Superior temporal gyrus (tissue), 1 donor: ENCODE data around the gene ENG.
"Not testable (repeated sequence)": the region's sequence is repeated elsewhere in the genome, so short reads cannot be mapped to it uniquely, and the experiment has no call there.

Experiments used
- DNase-seq: peaks from one replicate; pipeline ENCODE4 v3.0.0-alpha.2; 2016; ENCODE audit errors: extremely low spot score

ENG gene

DNA sequence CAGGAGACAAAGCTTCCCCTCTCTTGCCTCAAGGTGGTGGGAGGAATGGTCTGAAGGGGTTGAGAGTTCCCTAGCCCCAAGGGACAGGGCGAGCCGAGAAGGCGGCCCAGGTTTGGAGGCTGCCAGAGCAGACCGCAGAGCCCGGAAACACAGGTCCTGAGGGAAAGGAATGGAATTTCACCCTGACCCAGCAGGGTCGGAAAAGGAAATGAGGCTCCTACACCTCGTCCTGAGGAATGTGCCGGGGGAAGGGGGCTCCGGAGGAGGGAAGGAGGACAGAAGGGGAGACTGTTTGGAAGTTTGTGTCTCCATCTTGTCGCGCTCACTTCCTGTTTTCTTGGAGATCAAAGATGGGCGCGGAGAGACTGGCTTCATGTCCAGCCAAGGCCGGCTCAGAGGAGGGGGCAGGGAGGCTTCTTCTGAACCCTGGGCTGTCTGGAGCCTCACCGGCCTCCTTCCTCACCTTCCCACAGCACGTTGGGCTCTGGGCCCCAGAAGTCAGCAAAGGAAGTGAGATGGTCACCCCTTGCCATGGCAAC, 9.6 kb downstream of the ENG start:
- no peak for DNase-seq

DNA sequence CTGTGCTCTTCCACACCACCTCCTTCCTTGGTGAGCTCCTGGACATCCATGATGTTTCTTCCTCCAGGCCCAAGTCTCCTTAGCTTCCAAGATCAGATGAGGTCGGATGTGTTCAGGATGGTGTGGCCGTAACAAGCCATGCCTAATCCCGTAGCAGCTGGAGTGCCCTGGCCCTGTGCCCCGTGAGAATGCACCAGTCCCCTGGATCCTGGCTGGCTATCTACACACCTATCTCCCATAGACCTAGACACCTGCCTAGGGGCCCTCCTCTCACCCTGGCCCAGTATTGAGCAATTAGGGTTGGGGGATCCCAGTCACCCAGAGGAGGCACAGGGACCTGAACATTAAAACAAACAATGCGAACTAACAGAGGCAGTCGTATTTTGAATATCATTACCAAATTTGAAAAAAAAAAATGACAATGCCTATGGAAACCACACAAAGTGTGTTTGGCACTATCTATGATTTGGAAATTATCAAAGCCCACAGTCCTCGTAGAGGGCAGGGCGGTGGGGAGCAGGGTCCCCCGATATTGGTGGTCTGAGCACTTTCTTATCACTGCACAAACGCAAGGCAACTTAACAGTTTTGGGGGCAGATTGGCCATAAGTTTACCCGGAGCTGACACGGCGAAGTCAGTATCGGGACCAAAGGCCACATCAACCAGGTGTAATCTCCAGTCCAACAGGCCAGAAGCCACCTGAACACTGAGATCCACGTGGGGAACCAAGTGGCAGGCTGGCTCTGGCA, 13.2 kb downstream of the ENG start:
- DNase-seq: no peak

DNA sequence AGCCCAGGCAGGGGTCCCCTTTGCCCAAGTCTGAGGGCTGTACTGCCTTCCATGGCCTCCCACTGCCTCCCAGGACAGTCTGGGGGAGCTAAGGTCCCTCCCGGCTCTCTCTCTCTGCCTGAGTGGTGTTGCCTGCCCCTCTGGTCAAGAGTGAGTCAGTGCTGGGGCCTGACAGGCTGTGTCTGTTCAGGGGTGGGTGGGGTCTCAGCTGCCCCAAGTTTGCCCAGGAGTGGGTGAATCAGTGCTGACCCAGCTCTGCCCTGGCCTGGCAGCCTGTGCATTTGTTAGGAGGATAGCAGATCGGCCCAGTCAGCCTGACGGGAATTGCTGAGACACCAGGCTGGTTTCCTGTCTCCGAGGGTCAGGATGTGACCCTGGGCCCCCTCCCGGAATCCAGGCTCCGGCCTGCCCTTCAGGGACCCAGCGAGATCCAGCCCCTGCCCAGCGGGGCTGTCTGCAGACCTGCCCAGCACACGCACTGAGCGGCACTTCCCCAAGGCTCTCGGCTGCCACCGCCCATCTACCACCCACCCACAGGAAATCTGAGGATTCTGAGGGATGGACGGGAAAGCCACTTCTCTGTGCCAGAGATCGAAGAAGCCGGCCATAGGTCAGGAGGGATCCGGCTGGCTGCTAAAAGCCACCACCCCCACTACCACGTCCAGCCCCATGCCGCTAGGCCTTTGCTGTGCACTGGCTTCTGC, 15.9 kb downstream of the ENG start:
- no peak for DNase-seq

DNA sequence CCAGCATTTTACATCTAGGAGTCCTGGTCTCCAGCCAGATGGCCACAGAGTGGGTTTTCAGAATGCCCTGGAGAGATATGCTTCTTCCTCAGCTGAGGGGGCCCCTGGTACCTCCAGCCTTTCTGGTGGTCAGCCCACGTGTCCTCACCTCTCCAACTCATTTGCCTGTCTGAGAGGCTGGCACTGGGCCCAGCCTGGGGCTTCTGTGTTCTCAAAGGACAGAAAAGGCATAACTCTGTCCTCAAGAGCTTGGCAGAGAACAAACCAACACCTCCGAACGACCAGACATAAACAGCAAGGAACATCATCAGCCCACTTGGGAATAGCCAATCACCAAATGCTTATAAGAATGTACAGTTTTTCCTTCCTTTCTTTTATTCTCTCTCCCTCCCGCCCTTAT, 17.1 kb downstream of the ENG start:
- DNase-seq: no peak

DNA sequence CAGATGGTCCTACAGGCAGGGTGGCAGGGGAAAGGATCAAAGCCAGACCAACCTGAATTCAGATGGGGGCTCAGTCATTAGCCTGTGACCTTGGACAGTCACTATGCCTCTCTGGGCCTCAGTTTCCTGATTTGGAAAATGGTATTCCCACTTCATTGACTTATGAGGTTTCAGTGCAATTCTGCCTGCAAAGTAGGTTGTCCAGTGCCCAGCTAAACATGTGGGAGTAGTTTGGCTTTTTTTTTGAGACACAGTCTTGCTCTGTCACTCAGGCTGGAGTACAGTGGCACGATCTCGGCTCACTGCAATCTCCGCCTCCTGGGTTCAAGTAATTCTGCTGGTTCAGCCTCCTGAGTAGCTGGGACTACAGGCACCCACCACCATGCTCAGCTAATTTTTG, 17.9 kb downstream of the ENG start:
- not testable (repeated sequence) for DNase-seq

DNA sequence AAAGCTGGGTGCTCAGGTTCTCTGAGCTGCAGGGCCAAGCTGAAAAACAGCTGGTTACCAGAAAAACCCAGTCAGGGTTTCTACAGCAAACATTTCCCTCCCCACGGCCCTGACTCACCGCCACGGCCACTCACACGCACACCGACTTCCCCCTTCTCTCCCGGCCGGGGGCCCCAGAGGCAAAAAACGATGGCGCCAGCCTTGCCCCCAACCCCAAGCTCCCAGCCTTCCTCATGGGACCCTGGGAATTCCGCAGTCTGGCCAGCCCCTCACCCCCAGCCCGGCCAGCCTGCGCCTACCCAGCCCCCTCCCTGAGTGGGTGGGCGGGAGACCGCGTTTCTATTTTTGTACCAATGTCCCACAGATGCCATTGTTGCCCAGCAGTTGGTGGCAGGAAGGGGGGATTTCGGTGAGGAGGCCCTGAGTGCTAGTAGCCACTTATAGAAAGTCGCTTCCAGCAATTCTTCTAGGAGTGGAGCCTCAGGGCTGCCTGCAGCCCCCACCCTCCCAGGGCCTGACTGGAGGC, 18.4 kb downstream of the ENG start:
- no peak for DNase-seq

DNA sequence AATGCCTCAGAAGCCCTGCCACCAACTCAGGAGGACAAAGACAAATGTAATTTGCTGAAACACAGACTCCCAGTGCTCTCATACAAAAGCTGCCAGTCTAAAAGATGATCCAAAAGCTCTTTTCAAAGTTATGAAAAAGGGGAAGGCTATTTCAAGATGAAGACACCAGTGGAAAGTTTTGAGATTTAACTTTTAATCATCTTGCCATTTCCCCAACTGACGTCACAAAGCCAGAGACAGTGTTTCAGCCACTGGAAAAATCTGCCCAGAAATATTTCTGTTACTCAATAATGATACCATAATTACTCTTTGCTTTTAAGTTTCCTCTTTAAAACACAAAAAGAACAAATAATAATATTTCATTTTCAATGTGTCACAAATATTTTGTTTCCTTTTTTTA, 20.9 kb downstream of the ENG start:
- no peak for DNase-seq

DNA sequence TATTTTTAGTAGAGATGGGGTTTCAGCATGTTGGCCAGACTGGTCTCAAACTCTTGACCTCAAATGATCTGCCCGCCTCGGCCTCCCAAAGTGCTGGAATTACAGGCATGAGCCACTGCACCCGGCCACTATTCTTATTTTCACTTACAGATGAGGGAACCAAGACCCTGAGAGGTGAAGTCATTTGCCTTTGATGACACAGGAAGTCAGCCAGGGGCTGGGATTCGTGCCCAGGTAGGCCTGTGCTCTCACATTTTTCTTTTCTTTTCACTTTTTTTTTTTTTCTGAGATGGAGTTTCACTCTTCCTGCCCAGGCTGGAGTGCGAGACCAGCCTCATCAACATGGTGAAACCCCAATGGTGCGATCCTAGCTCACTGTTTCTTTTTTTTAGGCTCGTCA, 22.2 kb downstream of the ENG start:
- DNase-seq: no peak

DNA sequence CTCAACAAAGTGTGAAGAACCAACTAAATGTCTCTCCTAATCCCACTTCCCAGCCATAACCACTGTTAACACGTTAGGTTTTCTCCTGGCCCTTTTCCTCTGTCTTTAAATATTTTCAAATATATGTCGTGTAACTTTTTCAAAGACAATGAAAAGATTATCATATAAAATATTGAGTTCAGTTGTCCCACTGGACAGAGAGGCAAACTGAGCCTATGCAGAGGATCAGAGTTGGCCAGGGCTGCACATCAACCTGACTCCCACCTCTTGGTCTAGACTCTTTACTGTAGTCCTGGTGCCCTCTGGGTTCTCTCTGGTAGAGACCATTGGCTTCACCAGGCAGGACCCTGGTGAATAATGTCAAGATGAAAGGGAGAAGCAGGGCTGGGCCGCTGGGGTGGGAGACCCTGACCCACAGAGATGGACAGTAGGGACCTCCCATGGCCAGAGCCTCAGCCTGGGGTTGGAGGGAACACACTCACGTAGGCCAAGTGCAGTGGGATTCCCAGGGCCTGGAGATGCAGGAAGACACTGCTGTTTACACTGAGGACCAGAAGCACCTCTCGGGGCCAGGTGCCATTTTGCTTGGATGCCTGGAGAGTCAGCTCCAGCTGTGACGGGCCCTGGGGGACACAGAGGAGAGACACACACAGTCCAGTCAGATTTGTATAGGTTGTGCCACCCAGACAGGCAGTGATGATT, 25.1 kb downstream of the ENG start:
- no peak for DNase-seq

DNA sequence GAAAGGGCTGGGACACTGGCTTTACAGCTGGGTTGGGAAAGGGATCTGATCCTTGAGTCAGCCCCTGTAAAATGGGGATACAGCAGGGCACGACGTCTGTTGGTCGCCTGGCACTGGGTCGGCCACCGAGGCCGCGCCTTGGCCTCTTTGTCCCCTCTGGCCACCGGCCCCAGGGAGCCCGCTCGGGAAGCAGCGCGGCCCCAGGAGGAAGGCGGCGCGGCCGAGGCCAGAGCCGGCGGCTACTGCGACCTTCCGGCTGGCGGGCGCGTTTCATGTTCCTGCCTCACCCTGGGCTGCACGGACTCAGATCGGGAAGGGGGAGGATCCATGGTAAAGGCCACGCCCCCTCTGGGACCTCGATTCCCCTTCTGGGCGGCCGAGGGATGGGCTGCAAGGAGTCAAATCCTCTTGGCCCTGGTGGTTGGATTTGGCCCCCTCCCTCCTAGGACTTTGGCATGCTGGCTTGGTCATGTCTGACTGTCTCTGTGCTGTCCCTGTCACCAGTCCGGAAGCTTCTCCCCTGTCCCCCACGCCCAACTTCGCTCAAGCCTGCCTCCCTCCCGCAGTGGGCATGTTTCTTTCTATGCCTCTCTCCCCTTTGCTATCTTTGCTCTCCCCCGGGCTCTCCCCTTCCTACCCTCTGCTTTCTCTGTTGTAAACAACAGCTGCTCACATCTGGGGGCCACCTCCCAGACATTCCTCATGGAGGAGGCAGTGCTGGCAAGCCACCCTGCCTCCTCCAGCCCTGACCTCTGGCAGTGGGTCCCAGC, 26.0 kb downstream of the ENG start:
- no peak for DNase-seq

DNA sequence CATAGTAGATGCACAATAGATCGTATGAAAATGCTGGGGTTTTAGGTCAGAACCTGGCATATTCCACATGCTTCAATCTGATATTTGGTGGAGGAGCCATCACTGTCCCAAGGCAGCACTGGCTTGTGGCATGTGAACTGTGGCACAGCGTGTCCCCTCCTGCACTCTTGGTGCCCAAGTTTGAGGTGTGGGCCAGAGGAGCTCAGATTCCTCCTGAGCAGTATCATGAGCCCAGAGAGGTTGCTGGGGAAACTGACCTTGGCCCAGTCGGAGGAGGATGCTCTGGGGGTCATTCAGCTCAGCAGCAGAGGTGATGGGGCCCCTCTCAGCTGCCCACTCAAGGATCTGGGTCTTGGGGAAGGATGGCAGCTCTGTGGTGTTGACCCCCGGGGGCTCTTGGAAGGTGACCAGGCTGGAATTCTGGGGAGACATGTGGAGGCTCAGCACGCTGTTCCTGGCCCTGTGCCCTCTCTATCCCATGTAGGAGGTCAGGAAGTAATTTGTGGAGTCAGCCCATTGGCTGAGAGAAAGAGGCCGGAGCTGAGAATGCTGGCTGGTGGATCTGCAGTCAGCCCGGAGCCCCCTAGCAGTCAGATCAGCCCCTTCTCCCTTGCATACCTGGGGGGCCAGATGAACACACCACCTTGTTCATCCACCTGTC, 28.1 kb downstream of the ENG start:
- no peak for DNase-seq

DNA sequence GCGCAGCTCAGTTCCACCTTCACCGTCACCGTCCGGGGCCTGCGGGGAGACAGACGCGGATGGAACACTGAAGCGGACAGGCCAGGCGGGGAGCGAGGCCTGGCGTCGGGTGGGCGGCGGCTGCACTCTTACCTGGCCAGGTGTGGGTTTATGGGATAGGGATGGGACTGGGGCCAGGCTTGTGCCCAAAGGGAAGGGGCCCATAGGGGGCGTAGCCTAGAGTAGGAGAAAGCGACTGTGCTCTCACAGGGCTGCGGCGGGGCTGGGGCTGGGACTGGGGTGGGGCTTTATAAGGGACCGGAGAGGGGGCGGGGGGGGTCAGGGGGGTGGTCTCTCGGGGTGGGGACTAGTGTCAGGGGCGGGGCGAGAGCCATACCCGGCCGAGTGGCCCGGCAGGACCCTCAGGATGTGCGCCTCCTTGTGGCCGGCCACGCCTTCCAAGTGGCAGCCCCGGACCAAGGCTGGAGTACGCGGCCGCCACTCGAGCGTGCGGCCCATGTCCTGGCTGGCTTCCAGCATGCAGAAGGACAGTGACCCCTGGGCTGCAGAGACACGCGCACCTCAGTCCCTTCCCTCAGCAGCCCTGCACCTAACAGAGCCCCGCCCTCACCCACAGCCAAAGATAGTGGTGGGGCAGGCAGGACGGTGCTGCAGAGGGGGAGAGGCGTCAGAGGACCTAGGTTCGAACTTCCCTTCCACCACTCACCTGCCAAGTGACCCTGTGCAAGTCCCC, 29.0 kb downstream of the ENG start:
- no peak for DNase-seq

DNA sequence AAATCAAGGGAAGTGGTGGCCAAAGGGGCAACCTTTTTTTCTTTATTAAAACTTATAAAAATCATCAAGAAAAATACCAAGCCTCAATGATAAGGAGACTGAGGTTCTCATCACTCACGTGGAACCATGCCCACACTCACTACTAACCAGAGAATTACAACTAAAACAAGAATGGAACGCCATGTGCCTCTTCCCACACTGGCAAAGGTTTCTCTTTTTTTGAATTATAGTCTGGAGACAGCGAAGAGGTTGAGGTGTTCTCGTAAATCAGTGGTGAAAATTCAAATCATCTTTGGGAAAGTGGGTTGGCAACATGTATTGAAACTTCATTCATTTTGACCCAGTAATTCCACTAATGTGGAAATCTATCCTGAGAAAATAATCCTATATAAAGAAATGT, 32.4 kb downstream of the ENG start:
- DNase-seq: no peak

DNA sequence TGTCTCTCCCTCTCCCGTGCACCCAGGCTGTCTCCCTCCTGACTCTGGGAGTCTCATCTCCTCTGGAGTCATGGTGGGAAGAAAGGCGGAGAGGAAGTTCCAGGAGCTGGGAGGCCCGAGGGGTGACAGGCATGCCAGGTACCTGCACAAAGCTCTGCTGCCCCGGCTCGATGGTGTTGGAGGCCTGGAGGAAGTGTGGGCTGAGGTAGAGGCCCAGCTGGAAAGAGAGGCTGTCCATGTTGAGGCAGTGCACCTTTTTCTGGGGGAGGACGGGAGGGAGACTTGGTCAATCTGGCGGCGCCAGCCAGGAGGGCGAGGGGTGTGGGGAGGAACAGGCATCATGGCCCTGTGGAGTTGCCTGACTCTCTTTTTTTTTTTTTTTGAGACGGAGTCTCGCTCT, 35.9 kb downstream of the ENG start:
- no peak for DNase-seq

DNA sequence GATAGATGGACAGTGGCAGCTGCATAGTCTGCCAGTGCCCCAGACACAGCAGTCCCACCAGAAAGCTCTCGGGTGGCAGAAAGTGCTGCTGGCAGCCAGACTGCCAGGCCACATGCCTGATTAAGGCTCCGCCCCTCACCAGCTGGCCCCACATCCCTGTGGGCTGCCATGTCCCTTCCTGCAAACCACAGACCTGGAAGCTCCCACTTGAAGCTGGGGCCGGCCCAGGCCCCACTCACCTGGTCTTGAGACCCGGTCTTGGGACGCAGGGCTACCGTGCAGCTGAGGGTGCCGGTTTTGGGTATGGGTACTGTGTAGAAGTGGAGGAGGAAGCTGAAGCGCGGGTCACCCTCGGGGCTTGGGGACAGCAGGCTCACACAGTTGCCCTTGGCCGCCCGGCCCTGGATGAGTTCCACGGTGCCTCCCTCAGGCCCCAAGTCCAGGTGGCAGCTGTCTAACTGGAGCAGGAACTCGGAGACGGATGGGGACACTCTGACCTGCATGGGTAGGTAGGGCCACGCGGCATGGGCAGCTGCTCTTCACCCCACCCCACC, 36.5 kb downstream of the ENG start:
- no peak for DNase-seq

DNA sequence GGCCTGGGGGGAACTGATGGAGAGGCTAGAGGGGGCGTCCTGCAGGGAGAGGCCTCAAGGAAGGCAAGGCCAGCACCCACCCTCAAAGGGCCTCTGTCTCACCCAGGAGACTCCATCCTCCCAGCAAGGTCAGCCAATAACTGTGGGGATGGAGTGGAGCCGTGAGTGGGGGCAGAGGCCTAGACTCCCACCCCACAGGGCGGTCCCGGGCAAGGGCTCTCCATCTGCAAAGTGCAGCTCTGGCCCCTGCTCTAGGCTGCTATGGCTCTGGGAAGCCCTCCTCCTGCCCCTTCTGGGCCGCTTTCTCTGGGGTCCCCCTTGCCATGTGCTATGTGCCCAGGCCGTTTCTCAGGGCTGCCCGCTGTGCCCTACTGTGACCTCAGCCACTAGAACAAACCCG, 37.7 kb downstream of the ENG start:
- DNase-seq: no peak

DNA sequence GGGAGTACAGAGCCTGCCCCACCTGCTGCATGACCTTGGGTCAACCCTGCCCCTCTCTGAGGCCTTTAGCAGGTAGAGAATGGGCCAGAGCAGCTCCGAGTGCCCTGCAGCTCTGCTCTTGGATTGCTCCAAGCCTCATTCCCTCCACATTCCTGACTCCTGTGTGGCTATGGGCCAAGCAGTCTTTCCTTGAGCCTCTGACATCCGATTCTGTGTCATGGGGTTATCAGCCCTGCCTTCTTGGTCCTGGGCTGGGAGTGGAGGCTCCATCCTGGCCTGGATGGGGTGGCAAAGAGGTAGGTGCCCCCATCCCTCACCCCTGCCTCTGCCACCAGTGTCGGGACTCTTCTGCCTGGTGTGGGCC, 38.1 kb downstream of the ENG start:
- no peak for DNase-seq

DNA sequence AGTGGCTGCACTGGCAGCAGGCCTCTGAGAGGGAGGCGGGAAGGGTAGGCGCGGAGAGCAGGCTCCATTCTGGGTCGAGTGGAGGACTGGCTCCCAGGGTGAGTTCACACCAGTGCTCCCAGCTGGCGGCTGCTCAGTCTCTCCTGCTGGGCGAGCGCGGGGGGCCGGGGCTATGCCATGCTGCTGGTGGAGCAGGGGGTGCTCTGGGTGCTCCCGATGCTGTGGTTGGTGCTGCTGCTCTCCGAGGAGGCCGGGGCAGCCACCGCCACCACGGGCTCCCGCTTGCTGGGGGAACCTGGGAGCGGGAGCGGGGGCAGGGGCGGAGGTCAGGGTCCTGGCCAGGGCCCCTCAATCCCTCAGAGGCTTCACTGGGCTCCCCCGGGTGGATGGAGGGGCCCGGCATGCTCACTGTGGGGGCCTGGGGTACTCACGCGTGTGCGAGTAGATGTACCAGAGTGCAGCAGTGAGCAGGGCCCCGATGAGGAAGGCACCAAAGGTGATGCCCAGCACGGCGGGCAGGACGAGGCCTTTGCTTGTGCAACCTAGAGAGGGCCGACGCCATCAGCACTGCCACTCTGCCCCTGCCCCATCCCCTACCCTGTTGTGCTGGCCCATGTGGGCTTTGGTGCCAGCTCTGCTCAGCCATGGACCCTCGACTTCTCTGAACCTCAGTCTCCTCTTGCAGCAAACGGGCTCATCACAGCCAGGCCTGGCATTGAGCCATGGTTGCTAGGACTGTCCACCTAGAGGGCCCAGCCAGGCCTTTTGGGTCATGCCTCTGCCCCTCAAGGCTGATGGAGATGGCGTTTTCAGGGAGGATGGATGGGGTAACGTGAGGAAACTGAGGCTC, 38.7 kb downstream of the ENG start:
- no peak for DNase-seq
